Subcutaneous abdominal adipose tissue (tissue), 5 donors: Measurements from ENCODE around the gene PAK1IP1.
A peak's percentile ranks its signal among the peaks of the same experiment; 100 is the strongest.
"Not testable (repeated sequence)": the region's sequence is repeated elsewhere in the genome, so short reads cannot be mapped to it uniquely, and the experiment has no call there.

ENCODE experiments used
- H3K27ac ChIP-seq: one replicate; pipeline ENCODE4 v1.7.0; 2013; ENCODE audit warnings: low read depth, mild to moderate bottlenecking, inconsistent platforms, low read length, moderate library complexity
- H3K27me3 ChIP-seq, 5 donors: one replicate each; pipeline ENCODE4 v1.7.0; 2013; ENCODE audit warnings: low read length in 5 of 5, inconsistent platforms in 1 of 5; ENCODE audit not compliant: control insufficient read depth in 5 of 5, insufficient read depth in 4 of 5
- H3K36me3 ChIP-seq, 5 donors: one replicate each; pipeline ENCODE4 v1.7.0; 2013; ENCODE audit warnings: low read length in 5 of 5; ENCODE audit not compliant: control insufficient read depth in 5 of 5, insufficient read depth in 5 of 5
- H3K4me1 ChIP-seq, 5 donors: one replicate each; pipeline ENCODE4 v1.7.0; 2013; ENCODE audit warnings: low read length in 5 of 5, mild to moderate bottlenecking in 3 of 5, moderate library complexity in 1 of 5; ENCODE audit not compliant: control insufficient read depth in 5 of 5, insufficient read depth in 5 of 5
- H3K4me3 ChIP-seq, 5 donors: one replicate each; pipeline ENCODE4 v1.7.0; 2013; ENCODE audit warnings: low read length in 5 of 5, low read depth in 1 of 5
- H3K9ac ChIP-seq, 5 donors: one replicate each; pipeline ENCODE4 v1.7.0; 2013; ENCODE audit warnings: low read length in 5 of 5, mild to moderate bottlenecking in 4 of 5, moderate library complexity in 3 of 5
- H3K9me3 ChIP-seq, 5 donors: one replicate each; pipeline ENCODE4 v1.7.0; 2013; ENCODE audit warnings: low read length in 5 of 5; ENCODE audit not compliant: control insufficient read depth in 5 of 5
- donor health status: healthy.
- donor health status: healthy.
- donor health status: healthy.
- donor health status: healthy.
- donor health status: healthy.

The PAK1IP1 gene

DNA sequence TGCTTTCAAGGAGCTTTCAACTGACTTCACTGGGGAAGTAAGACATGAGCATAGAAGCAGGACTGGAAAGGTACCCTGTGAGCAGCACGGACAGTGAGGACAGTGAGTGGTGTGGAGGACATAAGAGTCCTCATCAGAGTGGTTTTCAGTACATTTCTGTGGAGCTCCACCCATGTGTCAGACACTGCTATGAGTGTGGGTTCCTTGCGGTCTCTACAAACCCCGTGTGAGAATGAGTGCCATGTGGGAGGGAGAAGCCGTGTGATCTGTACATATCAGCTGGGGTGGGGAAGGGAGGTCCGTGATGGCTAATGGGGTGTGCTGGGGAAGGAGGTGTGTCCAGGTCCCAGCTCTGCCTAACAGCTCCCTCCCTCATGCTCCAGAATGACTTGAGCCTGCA is 57.0 kb downstream of the PAK1IP1 start:
- H3K9ac ChIP-seq, H3K27me3 ChIP-seq, H3K9me3 ChIP-seq, H3K27ac ChIP-seq, H3K4me3 ChIP-seq: not testable (repeated sequence)
- Histone ChIP-seq H3K36me3 (peaks cover 14 to 54% (median 44%) of the 10 kb centered on the region in 5 donors), H3K4me1 (peaks cover 10 to 42% (median 37%) of the 10 kb centered on the region in 5 donors)

DNA sequence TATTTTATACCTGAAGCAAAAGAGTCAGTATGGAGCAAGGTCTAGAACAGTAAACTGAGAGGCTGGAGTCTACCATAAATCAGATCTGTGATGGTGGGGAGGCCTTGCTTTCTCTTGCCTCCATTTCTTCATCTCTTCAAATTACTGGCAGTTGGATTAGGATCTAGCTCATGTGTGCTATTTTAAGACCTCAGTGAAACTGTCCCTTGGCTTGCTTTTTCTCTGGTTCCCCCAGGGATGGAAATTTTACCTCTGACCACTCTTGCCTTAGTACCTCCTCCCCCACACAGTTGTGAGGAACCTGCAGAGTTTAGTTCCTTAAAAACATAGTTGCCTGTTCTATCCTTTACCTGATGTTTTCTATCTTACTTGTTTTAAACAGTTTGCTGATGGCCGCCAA is 61.3 kb downstream of the PAK1IP1 start:
- Histone ChIP-seq H3K36me3 (peaks cover 18 to 63% (median 44%) of the 10 kb centered on the region in 5 donors), H3K4me3 (no peak overlapping the region), H3K4me1 (peaks cover 0 to 27% (median 15%) of the 10 kb centered on the region in 5 donors), H3K9me3 (no peaks in the 10 kb centered on the region), H3K27ac (peak overlapping the region; percentile 64), H3K9ac (no peak overlapping the region), H3K27me3 (no peaks in the 10 kb centered on the region)
